Vagina (tissue), 2 donors: Measurements from ENCODE around the gene DDC.

Source experiments
- POLR2A ChIP-seq, 2 donors: fragments of 450-650 bp; IDR thresholded peaks; one replicate each; pipeline ENCODE4 v1.6.1; 2017; ENCODE audit warnings: antibody characterized with exemption in 2 of 2, mild to moderate bottlenecking in 2 of 2, moderate library complexity in 2 of 2
- POLR2AphosphoS5 ChIP-seq, 2 donors: sonication (generic); formaldehyde crosslinking; IDR thresholded peaks; one replicate each; pipeline ENCODE4 v1.9.0; 2017; ENCODE audit warnings: antibody characterized with exemption in 2 of 2, mild to moderate bottlenecking in 2 of 2, low read depth in 1 of 2; ENCODE audit not compliant: insufficient read depth in 1 of 2
- TF ChIP-seq, protein P1 (sequence below), 3 experiments: fragments of 450-650 bp in 2 of 3; fragments of 200-600 bp in 1 of 3; sonication (generic) in 1 of 3; IDR thresholded peaks; one replicate each; pipeline ENCODE4 v1.5.1; 2017 to 2019; ENCODE audit warnings: antibody characterized with exemption in 3 of 3, mild to moderate bottlenecking in 2 of 3, moderate library complexity in 2 of 3

DNA sequence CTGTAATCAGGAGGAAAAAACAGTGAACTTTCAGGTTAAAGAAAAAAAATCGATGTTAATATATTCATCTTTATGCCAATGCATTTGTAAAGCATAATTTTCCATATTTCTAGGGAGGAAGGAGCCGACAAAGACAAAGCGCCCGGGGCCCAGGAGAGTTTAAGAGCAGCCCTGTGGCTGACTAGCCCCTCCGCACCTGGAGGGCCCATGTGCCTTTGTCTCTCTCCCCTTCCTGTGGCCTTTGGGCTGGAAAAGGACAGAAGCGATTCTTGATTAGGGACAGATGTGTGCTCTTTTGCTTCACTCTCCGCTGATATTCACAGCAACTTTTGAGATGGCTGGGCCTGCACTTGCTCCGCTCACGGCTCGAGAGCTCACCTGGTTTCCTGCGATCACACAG lies 23.1 kb downstream of the DDC start:
- TF ChIP-seq POLR2AphosphoS5 (IDR thresholded peaks at IDR 0.05; ENCODE audit: insufficient read depth in 1 of 2, low read depth in 1 of 2) (no peak), POLR2A (IDR thresholded peaks at IDR 0.05) (no peak)
- TF ChIP-seq, protein P1, sequence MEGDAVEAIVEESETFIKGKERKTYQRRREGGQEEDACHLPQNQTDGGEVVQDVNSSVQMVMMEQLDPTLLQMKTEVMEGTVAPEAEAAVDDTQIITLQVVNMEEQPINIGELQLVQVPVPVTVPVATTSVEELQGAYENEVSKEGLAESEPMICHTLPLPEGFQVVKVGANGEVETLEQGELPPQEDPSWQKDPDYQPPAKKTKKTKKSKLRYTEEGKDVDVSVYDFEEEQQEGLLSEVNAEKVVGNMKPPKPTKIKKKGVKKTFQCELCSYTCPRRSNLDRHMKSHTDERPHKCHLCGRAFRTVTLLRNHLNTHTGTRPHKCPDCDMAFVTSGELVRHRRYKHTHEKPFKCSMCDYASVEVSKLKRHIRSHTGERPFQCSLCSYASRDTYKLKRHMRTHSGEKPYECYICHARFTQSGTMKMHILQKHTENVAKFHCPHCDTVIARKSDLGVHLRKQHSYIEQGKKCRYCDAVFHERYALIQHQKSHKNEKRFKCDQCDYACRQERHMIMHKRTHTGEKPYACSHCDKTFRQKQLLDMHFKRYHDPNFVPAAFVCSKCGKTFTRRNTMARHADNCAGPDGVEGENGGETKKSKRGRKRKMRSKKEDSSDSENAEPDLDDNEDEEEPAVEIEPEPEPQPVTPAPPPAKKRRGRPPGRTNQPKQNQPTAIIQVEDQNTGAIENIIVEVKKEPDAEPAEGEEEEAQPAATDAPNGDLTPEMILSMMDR (IDR thresholded peaks at IDR 0.05) = no peak
